Measurements from ENCODE around the gene CPPED1. TPM values are rescaled to one million over a fixed set of nuclear protein-coding genes. Genes with fewer than 3 reads are reported as not detected.

CPPED1 gene
- total RNA-seq, 1 experiment from 2014 or later: 34.9 TPM

DNA sequence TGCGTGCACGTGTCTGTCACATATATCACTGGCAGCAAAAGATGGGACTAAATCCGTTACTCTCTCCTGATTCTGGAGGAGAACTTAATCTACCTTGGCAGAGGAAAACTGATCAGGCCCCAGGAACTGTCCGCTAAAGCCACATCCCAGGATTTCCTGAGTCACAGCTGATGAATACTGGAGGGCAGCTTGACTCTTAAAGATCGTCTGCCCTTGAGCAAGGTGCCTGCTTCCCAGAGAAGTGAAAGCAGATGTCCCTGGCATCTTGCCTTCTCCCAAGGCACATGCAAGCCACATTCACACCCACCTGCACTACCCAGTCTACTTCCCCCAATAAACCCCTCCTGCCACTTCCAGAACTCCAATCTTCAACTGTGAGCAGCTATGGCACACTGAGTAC, 99.8 kb downstream of the CPPED1 start:
- no peaks in the 10 kb centered on the region for H3K36me3 ChIP-seq (ENCODE audit: control insufficient read depth, insufficient read depth, low read length)
- Mint-ChIP-seq H3K36me3 (ENCODE audit: insufficient read depth, unreplicated experiment) (peaks cover 5% of the 10 kb centered on the region), H3K27ac (ENCODE audit: unreplicated experiment) (no peak overlapping the region), H3K4me1 (ENCODE audit: low read depth, unreplicated experiment) (no peaks in the 10 kb centered on the region), H3K9me3 (ENCODE audit: unreplicated experiment) (no peaks in the 10 kb centered on the region), H3K4me3 (ENCODE audit: unreplicated experiment) (no peak overlapping the region), H3K27me3 (ENCODE audit: insufficient read depth, unreplicated experiment) (no peaks in the 10 kb centered on the region)
- intact Hi-C loops (cut with micrococcal nuclease; ENCODE audit: unreplicated experiment): no loop called here
- BruUV-seq (replicated peaks): no TSS peak
- no peak for DNase-seq
- POLR2A ChIA-PET: no interaction called here
- no peaks in the 10 kb centered on the region for H3K27me3 ChIP-seq (replicated peaks; ENCODE audit: control insufficient read depth, insufficient read depth, low read length)
- CTCF ChIA-PET: no interaction called here
- no peak overlapping the region for H3K4me3 ChIP-seq (ENCODE audit: low read depth, low read length)
- TF ChIP-seq, protein P1, sequence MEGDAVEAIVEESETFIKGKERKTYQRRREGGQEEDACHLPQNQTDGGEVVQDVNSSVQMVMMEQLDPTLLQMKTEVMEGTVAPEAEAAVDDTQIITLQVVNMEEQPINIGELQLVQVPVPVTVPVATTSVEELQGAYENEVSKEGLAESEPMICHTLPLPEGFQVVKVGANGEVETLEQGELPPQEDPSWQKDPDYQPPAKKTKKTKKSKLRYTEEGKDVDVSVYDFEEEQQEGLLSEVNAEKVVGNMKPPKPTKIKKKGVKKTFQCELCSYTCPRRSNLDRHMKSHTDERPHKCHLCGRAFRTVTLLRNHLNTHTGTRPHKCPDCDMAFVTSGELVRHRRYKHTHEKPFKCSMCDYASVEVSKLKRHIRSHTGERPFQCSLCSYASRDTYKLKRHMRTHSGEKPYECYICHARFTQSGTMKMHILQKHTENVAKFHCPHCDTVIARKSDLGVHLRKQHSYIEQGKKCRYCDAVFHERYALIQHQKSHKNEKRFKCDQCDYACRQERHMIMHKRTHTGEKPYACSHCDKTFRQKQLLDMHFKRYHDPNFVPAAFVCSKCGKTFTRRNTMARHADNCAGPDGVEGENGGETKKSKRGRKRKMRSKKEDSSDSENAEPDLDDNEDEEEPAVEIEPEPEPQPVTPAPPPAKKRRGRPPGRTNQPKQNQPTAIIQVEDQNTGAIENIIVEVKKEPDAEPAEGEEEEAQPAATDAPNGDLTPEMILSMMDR (IDR thresholded peaks at IDR 0.05; ENCODE audit: insufficient read depth in 1 of 2, low read depth in 1 of 2, low read length in 1 of 2, severe bottlenecking in 1 of 2, unreplicated experiment in 1 of 2): no peak
- no peaks in the 10 kb centered on the region for H3K9me3 ChIP-seq
- H3K4me1 ChIP-seq: no peaks in the 10 kb centered on the region

DNA sequence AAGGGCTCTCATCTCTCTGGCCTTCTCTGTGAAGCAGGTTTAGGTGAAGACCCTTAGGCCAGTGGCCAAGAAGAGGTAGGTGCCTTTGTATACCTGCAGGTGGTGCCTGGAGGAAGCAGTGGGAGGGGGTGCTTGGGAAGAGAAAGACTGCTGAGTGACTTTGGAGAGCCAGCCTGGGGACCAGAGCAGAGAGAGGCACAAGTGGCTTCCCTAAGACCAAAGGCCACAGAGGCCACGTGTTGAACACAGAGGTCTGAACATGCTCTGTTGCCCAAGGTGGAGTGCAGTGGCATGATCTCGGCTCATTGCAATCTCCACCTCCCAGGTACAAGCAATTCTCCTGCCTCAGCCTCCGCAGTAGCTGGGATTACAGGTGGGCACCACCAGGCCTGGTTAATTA, 103.5 kb downstream of the CPPED1 start:
- intact Hi-C loops (cut with micrococcal nuclease; ENCODE audit: unreplicated experiment): no loop called here
- no TSS peak for BruUV-seq (replicated peaks)
- DNase-seq: no peak
- Mint-ChIP-seq H3K4me1 (ENCODE audit: low read depth, unreplicated experiment) (no peaks in the 10 kb centered on the region), H3K27me3 (ENCODE audit: insufficient read depth, unreplicated experiment) (no peaks in the 10 kb centered on the region), H3K27ac (ENCODE audit: unreplicated experiment) (no peak overlapping the region), H3K9me3 (ENCODE audit: unreplicated experiment) (no peaks in the 10 kb centered on the region), H3K36me3 (ENCODE audit: insufficient read depth, unreplicated experiment) (peaks cover 5% of the 10 kb centered on the region), H3K4me3 (ENCODE audit: unreplicated experiment) (no peak overlapping the region)
- Histone ChIP-seq H3K27me3 (replicated peaks; ENCODE audit: control insufficient read depth, insufficient read depth, low read length) (no peaks in the 10 kb centered on the region), H3K4me3 (ENCODE audit: low read depth, low read length) (no peak overlapping the region), H3K4me1 (no peaks in the 10 kb centered on the region), H3K9me3 (no peaks in the 10 kb centered on the region), H3K36me3 (ENCODE audit: control insufficient read depth, insufficient read depth, low read length) (no peaks in the 10 kb centered on the region)
- TF ChIP-seq, protein P1 (IDR thresholded peaks at IDR 0.05; ENCODE audit: insufficient read depth in 1 of 2, low read depth in 1 of 2, low read length in 1 of 2, severe bottlenecking in 1 of 2, unreplicated experiment in 1 of 2): no peak
- ChIA-PET CTCF (no interaction called here), POLR2A (no interaction called here)

- no peaks in the 10 kb centered on the region for H3K27me3 ChIP-seq (replicated peaks; ENCODE audit: control insufficient read depth, insufficient read depth, low read length)
These were observed 104.5 kb downstream of the CPPED1 start for GRCh38 chr16:12699161-12699560.

More at GRCh38 chr16:12699161-12699560, 104.5 kb downstream of the CPPED1 start:
- Mint-ChIP-seq H3K4me3 (ENCODE audit: unreplicated experiment) (no peak overlapping the region), H3K36me3 (ENCODE audit: insufficient read depth, unreplicated experiment) (peaks cover 11% of the 10 kb centered on the region), H3K4me1 (ENCODE audit: low read depth, unreplicated experiment) (no peaks in the 10 kb centered on the region), H3K27me3 (ENCODE audit: insufficient read depth, unreplicated experiment) (no peaks in the 10 kb centered on the region), H3K27ac (ENCODE audit: unreplicated experiment) (no peak overlapping the region), H3K9me3 (ENCODE audit: unreplicated experiment) (no peaks in the 10 kb centered on the region)
- Histone ChIP-seq H3K4me3 (ENCODE audit: low read depth, low read length) (no peak overlapping the region), H3K4me1 (no peaks in the 10 kb centered on the region), H3K9me3 (no peaks in the 10 kb centered on the region), H3K36me3 (ENCODE audit: control insufficient read depth, insufficient read depth, low read length) (no peaks in the 10 kb centered on the region)
- intact Hi-C loops (cut with micrococcal nuclease; ENCODE audit: unreplicated experiment): no loop called here
- no peak for DNase-seq
- TF ChIP-seq, protein P1 (IDR thresholded peaks at IDR 0.05; ENCODE audit: insufficient read depth in 1 of 2, low read depth in 1 of 2, low read length in 1 of 2, severe bottlenecking in 1 of 2, unreplicated experiment in 1 of 2): no peak
- BruUV-seq (replicated peaks): no TSS peak
- ChIA-PET POLR2A (no interaction called here), CTCF (no interaction called here)
